H54 (cell line): ENCODE measurements around the gene GABRB3.

Experiments used
- DNase-seq: peaks from one replicate; pipeline ENCODE4 v3.0.0; 2011; ENCODE audit warnings: low spot score, mixed read lengths; ENCODE audit not compliant: insufficient read length
- FAIRE-seq: peaks from 3 replicates; lab custom pipeline; 2011; peaks lifted over from hg19 to GRCh38; lab: Jason Lieb, UNC
- POLR2A ChIP-seq: IDR thresholded peaks from 2 replicates; pipeline ENCODE4 v1.6.1; 2011; ENCODE audit warnings: low read depth, mild to moderate bottlenecking, low read length

Gene GABRB3

GRCh38 chr15:26772154-26773066 is at the start of gene GABRB3:
TSS of gene GABRB3 (minus strand) at chr15:26773066.
- FAIRE-seq (no peak), DNase-seq (no peak)
- TF ChIP-seq POLR2A, result no peak

GRCh38 chr15:26807517-26808427 is 34.9 kb upstream of the GABRB3 start:
- DNase-seq (no peak), FAIRE-seq (no peak)
- TF ChIP-seq POLR2A, result no peak

GRCh38 chr15:26806574-26806973 is 33.7 kb upstream of the GABRB3 start:
- no peak for TF ChIP-seq POLR2A
- FAIRE-seq (no peak), DNase-seq (no peak)

- FAIRE-seq (no peak), DNase-seq (no peak)
- TF ChIP-seq POLR2A, result no peak
Measured at GRCh38 chr15:26806151-26806550, 33.3 kb upstream of the GABRB3 start.

GRCh38 chr15:26805470-26805869 is 32.6 kb upstream of the GABRB3 start:
- DNase-seq (no peak), FAIRE-seq (no peak)

DNA sequence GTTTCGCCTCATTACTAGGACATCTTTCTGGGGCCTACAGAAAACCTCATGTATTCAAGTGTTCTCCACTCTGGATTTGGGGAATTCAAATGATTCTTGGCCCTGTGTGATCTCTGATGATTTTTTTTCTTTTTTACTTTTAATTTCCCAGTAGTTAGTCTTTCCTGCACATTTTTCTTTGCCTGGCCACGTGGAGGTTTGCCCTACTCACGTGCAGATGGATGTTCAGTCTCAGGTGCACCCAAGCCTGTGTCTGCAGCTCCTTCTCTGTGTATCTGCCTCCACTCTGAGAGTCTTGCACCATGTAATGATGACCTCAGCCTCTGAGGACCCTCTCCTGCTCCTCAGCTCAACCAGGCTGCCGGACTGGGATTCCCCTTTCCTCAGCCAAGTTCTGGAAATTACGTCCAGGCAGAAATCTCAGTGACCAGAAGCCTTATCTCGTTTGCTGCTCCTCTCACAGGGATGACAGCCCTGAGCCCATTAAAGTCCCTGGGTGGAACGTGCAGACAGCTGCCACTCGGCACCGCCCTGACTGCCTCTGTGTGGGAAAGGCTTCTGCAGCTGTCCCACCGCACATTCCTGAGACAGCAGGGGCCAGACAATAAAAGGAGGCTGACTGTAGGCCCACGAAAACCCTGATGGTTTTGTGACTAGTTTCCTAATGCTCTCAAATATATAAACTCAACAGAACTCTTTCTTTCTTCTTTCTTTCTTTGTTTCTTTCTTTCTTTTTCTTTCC is 31.4 kb upstream of the GABRB3 start:
- FAIRE-seq, result no peak
- DNase-seq, result no peak
- TF ChIP-seq POLR2A, result no peak

More at GRCh38 chr15:26805470-26805869, 32.6 kb upstream of the GABRB3 start:
- no peak for TF ChIP-seq POLR2A

- DNase-seq (no peak), FAIRE-seq (no peak)
- TF ChIP-seq POLR2A, result no peak
Measured at GRCh38 chr15:26790118-26790517, 17.3 kb upstream of the GABRB3 start.

DNA sequence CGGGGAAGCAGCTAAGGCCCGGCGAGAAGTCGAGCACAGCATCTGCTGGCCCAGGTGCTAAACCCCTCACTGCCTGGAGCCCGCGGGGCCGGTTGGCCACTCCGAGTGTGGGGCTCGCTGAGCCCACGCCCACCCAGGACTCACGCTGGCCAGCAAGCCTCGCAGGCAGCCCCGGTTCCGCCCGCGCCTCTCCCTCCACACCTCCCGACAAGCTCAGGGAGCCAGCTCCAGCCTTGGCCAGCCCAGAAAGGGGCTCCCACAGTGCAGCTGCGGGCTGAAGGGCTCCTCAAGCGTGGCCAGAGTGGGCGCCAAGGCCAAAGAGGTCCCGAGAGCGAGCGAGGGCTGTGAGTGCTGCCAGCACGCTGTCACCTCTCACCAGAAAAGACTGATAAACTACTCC is 8.9 kb upstream of the GABRB3 start:
- no peak for DNase-seq
- no peak for TF ChIP-seq POLR2A
- no peak for FAIRE-seq

GRCh38 chr15:26773917-26774316 is 1.1 kb upstream of the GABRB3 start:
- TF ChIP-seq POLR2A, result no peak
- FAIRE-seq, result no peak
- DNase-seq, result no peak

DNA sequence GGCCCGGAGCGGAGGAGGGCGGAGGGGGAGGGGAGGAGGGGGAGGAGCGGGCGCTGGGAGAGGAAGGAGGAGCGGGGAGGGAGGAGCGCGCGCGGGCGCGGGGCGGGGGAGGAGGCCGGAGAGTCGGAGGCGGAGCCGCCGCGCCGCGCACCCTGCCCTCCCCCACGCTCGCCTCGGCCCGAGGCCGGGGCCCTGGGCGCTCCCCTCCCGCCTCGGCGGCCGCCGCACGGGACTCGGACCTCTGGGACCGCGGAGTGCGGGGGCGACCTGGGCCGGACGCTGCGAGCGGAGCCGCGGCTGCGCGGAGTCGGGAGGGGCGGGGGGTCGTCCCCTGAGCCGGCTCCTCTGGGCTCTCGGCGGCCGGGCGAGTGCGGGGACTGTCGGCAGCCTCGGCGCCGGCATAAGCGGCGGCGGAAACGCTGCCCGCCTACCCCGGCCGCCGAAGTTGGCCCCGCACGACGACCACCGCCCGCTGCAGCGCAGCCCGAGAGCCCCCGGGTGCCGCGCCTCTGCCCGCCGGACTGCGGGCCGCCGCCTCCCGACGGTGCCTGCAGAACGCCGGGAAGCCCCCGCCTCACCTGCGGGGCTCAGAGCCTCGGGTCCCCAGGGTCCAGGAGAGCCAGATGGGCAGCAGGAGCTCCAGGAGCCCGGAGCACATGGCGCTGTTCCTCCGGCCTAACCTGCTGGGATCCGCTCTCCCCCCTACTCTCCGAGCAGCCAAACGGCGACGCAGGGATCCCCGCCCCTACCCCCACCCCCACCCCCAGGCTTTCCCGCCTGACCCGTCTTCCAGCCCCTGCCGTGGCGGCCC is 406 bp upstream of the GABRB3 start:
- DNase-seq (no peak), FAIRE-seq (no peak)
- TF ChIP-seq POLR2A, result no peak

DNA sequence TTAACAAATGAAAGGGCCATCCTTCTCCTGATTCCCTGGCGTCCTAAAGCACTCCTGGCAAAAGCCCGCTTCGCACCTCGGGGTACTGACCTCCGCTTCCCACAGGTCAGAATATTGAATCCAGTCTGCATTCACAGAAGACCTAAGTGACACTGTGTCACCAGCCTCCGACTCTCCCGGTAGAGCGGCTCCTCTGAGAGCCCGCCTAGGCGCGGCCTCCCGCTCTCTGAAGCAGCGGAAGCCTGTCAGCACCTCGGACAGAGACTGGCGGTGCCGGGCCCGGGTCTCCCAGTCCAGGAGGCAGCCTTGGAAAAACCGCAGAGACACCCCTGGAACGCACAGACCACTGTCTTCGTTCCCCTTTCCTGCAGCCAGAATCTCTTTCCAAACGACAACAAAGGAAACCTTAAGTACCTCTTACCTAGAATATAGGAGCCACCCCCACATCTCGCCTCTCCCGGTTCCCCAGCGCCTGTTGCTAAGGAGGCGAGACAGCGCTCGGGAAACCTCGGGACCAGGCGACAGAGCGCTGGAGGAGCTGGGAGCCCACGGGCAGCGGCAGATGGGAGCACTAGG is 1.2 kb downstream of the GABRB3 start:
- no peak for TF ChIP-seq POLR2A
- DNase-seq (no peak), FAIRE-seq (no peak)

DNA sequence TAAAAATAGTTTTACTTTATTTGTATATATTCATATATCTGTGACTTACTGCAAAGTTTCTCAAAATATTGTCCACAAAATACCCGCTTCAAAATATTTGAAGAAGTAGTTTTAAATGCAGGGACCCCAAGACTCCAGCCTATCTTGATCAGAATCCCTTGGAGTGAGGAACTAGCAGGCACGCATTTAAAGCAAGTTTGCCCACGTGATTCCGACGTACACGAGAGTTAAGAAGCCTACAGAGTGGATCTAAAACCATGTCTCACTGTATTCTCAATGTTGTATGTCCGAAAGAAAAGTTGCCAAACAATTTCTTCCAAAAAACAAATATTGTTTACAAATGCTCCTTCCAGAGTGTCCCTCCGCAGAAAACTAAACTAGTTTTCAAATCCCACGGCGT is 1.7 kb downstream of the GABRB3 start:
- TF ChIP-seq POLR2A, result no peak
- DNase-seq (no peak), FAIRE-seq (no peak)
